Measurements from ENCODE around the gene NDRG3.

- TF ChIP-seq CTCF (conservative IDR thresholded peaks at IDR 0.05) (no peak), EZH2 (IDR thresholded peaks at IDR 0.05; ENCODE audit: low read depth) (no peak)
Observed at GRCh38 chr20:36620917-36621316, 125.0 kb downstream of the NDRG3 start.

Data from PC-9 (cell line).